Stomach (tissue), 4 donors: ENCODE data around the gene PRKD1.

Experiments used
- POLR2A ChIP-seq, 4 donors: fragments of 450-650 bp; IDR thresholded peaks; one replicate each; pipeline ENCODE4 v1.6.1; 2016; ENCODE audit warnings: antibody characterized with exemption in 4 of 4, control low read depth in 2 of 4, mild to moderate bottlenecking in 1 of 4, moderate library complexity in 1 of 4
- TF ChIP-seq, protein P1 (sequence below), 7 experiments: fragments of 450-650 bp in 4 of 7; fragments of 200-600 bp in 3 of 7; sonication (generic) in 3 of 7; IDR thresholded peaks; one replicate each; pipeline ENCODE4 v1.5.1; 2016 to 2019; ENCODE audit warnings: antibody characterized with exemption in 7 of 7, control low read depth in 2 of 7, mild to moderate bottlenecking in 1 of 7

DNA sequence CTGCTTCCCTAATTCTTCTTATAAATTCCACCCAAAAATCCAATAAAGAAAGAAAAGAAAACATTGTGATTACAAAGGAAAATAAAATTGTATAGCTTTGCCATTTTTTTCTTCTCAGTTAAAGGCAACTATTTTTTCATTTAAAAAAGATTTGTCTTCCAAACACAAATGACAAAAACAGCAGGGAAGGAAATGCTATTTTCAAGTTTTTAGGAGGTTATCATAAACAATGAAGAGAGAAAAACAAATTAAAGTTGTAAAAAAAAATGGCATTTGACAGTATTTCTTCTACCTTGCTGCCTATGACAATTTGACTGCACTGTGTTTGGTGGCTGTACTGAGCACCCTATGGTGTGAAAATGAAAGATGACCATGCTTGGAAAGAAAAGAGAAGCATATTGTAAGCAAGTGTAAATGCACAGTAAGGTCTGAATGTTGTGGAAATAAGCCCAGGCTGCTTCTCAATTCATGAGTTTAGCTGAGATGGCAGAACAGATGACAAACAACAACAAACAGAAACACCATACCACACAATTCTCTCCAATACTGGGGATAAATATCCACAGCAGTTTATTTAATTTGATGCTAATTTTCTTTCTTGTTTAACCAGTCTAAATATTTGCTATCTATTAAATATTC lies 109.8 kb downstream of the PRKD1 start:
- no peak for TF ChIP-seq POLR2A (IDR thresholded peaks at IDR 0.05)
- TF ChIP-seq, protein P1, sequence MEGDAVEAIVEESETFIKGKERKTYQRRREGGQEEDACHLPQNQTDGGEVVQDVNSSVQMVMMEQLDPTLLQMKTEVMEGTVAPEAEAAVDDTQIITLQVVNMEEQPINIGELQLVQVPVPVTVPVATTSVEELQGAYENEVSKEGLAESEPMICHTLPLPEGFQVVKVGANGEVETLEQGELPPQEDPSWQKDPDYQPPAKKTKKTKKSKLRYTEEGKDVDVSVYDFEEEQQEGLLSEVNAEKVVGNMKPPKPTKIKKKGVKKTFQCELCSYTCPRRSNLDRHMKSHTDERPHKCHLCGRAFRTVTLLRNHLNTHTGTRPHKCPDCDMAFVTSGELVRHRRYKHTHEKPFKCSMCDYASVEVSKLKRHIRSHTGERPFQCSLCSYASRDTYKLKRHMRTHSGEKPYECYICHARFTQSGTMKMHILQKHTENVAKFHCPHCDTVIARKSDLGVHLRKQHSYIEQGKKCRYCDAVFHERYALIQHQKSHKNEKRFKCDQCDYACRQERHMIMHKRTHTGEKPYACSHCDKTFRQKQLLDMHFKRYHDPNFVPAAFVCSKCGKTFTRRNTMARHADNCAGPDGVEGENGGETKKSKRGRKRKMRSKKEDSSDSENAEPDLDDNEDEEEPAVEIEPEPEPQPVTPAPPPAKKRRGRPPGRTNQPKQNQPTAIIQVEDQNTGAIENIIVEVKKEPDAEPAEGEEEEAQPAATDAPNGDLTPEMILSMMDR (IDR thresholded peaks at IDR 0.05): no peak
